GM03348 (cell line): ENCODE data around the gene RAD51B.

Experiments
- DNase-seq: peaks from one replicate; pipeline ENCODE4 v3.0.0; 2012; ENCODE audit warnings: low spot score

Gene RAD51B

GRCh38 chr14:68468437-68469207 is 649.0 kb downstream of the RAD51B start:
- DNase-seq = peak; percentile 59

GRCh38 chr14:68469208-68469713 is 649.7 kb downstream of the RAD51B start:
- DNase-seq = no peak

DNA sequence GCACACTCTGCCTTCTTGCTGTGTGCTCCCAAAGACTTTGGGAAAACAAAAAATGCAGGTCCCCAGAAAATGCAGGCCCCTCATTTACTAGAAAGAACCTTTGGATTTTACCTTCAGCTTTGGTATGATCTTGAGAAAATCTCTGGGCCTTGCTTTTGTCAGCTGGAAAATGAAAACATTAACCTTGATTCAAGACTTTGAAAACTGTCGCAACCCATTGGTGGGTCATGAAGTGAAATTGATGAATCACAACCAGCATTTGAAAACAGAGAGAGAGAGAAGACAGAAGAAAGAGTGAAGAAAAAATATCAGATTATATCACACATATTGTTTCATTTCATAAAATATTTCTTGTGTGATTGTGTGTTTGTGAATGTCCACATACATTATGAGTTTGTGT is 650.8 kb downstream of the RAD51B start:
- DNase-seq = no peak

- DNase-seq = no peak
Observed at GRCh38 chr14:68471029-68471963, 651.7 kb downstream of the RAD51B start.

- no peak for DNase-seq
Observed at GRCh38 chr14:68471964-68472508, 652.5 kb downstream of the RAD51B start.

- DNase-seq = no peak
Observed at GRCh38 chr14:68473069-68473468, 653.5 kb downstream of the RAD51B start.

DNA sequence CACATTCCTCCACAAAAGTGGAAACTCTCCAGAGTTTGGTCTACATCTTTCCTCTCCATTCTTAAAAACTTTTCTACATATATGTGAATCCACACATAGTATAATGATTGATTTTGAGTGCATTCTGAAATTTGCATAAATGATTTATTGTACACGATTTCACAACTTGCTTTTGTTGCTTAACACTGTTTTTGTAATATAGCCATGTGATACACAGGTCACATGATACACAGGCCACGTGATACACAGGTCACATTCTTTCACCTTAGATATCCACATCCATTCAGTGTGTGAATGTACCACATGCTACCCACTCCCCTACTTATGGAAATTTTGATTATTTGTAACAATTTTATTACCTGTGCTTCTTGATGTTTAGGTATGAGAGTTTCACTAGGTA is 654.2 kb downstream of the RAD51B start:
- no peak for DNase-seq

DNA sequence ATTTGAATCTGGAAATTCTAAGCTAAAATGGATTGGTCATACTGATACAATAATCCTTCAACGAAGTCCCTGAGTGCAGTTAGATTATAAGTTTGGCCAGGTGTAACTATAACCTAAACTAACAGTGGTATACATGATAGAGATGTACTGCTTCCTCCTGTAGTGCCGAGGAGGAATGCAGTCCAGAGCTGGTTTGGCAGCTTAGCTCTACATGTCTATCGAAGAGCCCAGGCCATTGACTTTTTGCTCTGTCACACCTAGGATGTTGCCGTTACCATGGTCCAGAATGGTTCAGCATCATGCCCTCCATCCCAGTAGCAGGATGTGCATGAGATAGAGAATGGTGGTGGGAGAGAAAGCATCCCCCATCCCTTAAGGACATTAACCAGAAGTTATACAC is 655.2 kb downstream of the RAD51B start:
- no peak for DNase-seq

- no peak for DNase-seq
Observed at GRCh38 chr14:68475802-68476201, 656.2 kb downstream of the RAD51B start.

DNA sequence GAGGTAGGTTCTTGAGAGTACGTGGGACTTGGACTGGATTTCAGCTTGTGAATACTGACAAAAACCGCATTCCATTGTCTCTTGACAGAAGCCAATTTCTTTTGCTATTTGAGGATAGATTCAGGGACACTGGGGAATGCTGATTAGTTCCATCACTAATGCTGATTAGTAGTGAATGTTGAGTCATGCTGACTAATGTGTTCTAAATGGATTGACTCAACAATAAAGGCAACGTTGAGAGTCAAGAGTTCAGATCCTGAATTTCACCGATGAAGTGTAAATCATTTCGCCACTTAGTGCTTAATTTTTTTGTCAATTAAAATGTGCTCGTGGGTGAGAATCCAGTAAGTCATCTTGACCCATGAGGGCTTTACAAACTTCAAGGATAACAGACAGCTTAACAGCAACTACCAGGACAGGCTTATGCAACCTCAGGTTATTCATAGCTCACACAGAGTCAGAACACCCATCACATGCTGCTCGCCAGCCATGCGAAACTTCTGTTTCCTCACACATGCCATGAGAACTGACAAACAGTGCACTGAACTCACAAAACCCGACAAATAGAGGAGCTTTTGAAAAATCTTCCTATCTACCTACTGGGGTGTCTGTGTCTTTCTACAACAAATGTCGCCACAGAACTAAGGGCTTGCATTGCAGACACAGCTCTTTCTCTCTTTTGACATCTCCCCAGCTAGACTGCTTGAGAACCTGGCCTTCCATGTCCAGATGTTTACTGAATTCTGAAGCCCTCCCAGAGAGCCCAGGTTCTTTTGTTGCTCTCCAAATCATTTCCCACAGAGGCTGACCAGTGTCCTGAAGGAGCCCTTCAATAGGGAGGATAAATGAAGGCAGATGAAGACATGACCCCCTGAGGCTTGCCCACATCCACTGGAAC is 656.9 kb downstream of the RAD51B start:
- DNase-seq = peak; percentile 84

DNA sequence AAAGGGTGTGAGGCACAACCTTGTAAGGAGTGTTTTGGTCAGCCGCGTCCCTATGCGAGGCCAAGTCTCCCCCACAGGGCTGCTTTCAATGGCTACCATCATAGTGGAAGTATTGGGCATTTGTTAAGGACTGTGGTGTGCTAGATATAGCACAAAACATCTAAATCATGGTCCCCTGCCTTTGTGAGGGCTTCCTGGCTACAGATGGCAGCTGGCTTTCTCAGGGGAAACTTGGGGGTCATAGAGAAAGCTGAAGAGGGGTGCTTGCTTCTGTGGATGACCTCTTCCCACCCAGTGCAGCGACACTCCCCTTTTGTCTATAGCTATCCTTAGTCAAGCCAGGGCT is 657.5 kb downstream of the RAD51B start:
- no peak for DNase-seq

GRCh38 chr14:68477461-68478085 is 658.0 kb downstream of the RAD51B start:
- DNase-seq = no peak

DNA sequence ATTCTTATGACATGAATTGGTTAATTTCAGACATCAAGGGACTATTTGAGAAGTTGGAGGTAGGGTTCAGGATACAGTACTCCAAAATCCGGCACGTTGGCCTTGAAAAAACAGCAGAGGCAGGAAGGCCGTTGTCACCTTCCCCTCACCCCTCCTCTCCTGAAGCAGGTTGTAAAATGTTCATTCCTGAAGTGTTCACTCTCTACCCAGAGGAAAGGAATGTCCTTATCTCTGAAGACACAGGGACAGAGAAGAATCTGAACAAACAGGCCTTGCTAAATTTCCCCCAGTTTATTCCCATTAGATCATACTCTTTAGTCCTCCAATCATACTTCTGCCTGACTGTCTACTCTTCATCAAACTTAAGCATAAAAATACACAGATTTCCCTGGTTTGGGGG is 659.7 kb downstream of the RAD51B start:
- DNase-seq = no peak

DNA sequence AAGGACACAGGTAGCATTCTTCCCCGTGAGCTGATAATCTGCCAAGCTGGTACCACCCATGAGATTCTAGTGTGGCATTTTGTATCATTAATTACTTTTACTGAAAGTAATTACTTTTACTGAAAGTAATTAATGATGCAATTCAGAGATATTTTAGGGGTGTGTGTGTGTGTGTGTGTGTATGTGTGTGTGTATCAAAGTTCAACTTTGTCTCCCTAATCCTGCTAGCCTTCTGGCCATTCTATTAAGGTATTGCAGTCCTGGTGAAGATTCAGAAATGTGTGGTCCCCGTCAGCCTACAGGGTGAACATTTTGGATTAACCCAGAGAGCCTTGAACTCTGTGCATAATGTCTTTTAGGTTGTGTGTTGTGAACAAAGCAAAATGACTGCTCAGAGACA is 662.4 kb downstream of the RAD51B start:
- DNase-seq = no peak

DNA sequence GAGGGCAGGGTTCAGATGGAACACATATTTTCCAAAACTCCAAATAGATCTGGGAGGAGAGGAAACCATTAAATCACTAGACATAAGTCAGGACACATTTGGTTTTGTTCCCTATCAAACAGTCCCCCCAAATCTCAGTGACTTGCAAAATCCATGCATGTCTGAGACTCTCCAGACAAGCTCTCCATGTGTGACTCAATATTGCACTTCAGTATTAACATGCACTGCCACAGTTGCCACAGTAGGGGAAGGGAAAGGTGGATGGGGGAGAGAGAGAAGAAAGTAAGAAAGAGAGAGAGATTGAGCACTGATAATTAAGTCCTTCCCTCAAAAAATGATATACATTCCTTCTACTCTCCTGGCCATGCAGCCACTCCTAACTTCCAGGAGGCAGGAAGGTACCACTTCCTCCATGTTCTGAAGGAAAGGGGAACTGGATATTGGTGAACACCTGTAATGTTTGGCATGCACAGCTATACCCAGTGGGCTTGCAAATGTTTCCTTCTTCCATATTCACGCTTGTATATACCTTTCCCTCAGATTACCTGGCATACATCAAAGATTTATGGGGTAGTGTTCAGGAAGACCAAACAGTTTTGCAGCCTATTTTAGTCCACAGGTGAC is 663.3 kb downstream of the RAD51B start:
- DNase-seq = no peak

DNA sequence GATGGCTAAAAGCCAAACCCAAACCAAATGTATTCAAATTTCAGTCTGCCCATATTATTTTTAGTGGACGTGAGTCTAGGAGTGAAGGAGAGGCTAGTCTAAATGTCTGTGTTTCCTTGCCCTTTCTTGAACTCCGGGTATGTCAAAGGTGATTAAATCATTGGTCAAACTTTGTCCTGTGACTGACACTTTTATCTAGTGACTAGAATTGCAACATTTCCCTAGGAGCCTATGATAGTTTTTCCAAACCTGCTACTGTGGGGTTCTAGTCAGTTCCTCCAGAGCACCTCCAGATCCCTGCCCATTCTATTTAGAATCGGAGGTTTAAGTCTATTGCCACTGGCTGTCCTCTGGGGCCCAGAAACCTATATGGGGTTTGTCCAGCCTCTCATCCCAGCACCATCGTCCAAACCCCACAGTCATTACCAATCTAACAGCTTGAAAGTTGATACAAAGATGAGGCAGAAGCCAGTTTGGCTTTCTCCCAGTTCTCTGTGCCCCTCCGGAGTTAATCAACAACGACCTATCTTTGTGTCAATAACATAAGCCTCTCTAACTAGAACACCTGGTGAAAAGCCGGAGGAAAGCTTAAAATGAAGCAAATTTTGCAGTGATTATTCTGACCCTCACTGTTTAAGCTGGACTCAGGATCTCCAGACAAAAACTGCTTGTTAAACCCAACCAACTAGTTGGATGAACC is 666.6 kb downstream of the RAD51B start:
- DNase-seq = no peak

GRCh38 chr14:68486809-68487208 is 667.2 kb downstream of the RAD51B start:
- no peak for DNase-seq

GRCh38 chr14:68487805-68488590 is 668.4 kb downstream of the RAD51B start:
- peak; percentile 74 for DNase-seq

- no peak for DNase-seq
Observed at GRCh38 chr14:68491793-68492192, 672.2 kb downstream of the RAD51B start.
